IPS-NIHi11 (cell line): Measurements from ENCODE around the gene AUTS2.
"Not testable (repeated sequence)": the region's sequence is repeated elsewhere in the genome, so short reads cannot be mapped to it uniquely, and the experiment has no call there.

ENCODE experiments used
- DNase-seq: peaks from one replicate; pipeline ENCODE4 v3.0.0; 2012; ENCODE audit warnings: mixed read lengths, low spot score

AUTS2 gene

DNA sequence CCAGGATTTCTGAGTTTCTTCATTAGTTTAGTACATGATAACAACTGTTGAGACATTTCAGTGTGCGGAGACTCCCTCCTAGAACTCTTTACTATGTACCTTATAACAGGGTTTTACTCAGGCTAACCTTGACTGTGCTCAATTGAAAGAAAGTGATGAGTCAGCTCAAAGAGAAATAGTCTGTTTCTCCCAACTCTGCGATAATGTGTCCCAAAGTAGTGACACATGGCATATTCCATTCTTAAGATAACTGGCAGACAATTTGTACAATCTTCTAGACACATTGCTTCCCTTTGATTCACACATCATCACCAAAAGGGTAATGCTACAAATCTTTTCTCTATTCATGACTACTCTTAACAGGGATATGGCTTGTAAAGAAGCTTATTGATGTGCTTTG, 645.2 kb downstream of the AUTS2 start:
- no peak for DNase-seq

DNA sequence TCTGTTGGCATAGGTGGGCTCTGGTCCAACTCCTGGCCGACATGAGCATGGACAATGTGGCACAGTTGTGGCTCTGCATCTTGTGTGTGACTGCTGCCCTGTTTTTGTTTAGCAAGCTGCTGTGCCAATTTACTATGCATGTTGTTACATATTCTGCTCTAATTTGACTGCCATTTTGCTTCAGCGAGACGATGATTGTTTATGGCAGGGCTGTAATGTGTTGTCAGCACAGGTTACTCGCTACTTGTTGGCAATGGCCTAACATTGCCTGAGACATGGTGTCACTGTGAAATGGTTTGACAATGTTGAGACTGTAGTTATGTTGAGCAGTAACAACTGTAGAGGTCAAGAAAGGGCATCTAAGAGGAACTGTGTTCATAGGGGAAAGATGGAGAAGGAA, 659.6 kb downstream of the AUTS2 start:
- no peak for DNase-seq

DNA sequence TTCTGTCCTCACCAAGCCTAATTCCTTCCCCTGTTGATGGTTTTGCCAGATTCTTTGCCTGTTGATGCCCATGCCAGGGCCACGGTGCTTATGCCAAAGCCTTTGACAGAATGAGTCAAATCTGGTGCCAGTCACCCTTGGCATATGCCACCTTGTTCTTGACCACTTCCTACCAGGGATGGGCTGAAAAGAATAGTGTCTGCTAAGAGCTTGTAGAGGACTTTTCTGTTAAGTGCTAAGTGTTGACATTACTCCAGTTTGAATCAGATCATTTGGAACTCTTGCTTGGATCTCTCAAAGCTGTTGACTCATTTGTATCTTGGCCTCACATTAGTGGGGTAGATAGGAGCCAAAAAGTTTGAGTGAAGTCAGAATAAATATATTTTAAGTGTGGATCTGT, 661.2 kb downstream of the AUTS2 start:
- DNase-seq: no peak

DNA sequence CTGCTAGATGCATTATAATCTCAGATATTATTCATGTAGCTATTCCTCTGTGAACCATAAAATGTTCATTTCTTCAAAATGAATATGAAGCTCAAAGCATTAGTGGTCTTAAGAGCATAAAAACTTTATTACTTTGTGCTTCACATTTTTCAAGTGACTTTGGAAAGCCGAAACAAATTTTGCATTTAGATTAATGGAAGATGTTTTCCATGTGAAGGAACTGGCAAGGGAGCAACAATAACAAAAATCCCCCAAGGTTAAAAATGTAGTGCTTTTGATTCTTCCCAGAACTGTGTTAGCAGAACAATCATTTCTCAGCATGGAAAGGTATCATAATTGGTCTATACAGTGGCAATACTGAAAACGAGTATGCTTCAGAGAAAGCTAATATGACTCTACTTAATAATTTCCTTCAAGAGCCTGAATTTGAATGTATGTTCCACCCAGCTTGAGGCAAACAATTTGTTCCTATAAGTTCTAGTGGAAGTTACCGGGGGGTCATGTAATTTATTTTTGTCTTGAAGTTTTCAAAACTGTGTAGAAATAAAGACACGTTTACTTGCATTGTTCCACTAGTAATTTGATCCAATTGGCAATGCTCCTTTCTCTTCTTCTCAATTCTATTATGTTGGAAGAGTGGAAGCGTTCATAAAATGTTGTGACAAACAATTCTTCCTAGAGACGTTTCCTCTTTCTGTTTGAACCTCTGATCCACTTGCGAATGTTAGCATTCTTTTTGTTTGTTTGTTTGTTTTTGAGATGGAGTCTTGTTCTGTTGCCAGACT, 665.4 kb downstream of the AUTS2 start:
- no peak for DNase-seq

DNA sequence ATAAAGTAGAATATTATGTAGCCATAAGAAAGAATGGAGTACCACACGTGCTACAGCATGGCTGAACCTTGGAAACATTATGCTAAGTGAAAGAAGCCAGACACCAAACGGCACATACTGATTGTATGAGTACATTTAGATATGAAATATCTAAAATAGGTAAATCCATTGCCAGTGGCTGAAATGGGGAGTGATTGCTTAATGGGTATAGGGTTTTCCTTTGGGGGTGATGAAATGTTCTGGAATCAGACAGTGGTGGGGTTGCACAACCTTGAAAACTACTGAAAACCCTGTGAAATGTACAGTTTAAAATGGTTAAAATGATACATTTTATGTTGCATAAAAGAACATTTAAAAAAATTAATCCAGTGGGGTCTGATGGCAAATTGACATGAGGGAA, 667.9 kb downstream of the AUTS2 start:
- no peak for DNase-seq

DNA sequence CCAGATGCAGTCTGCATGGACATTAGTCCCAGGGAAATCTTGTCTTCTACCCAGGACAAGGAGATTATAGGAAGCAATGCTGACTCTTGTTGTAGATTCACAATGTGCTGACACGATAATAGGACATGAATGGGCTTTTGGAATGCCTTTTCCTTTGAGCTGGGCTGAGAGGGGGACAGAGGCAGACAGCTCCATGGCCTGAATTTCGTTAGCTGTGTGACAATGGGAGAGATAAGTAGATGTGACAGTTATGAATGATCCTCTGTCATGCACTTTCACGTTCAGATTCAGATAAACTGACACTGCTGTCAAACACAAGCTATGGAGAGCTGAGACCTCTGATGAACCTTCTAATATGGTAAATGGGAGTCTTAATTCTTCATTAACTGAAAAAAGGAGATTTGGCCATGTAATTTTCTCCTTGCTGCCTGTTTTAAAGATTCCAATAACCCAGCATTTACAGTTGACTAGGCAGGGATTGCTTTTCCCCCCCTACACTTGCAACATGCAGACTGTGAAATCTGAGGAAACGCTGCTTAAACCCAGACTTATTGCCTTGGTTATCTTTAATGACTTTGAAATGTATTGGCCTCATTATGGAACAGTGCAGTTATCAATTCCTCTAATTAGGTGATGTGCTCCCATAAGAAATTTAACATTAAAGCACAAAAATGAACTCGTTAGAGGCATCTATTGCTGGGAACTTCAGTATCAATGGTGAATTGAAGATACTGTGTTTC, 669.3 kb downstream of the AUTS2 start:
- no peak for DNase-seq

DNA sequence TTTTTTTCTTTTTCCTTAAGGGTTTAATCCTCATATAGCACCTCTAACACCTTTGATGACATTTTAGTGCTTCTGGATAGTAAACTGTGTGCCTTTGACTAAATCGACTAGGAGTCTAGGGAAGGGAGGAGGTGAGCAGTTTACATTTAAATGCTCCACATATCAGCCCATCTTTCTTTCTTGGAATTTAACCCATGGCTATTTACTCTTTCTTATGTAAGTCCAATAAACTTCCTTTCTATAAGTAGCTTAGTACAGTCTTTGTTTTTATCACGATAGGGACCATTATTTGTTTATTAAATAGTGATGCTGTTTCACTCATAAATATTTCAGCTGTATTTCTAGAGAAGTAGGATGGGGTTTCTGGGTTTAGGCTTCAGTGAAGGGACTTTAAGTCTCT, 669.9 kb downstream of the AUTS2 start:
- DNase-seq: no peak

DNA sequence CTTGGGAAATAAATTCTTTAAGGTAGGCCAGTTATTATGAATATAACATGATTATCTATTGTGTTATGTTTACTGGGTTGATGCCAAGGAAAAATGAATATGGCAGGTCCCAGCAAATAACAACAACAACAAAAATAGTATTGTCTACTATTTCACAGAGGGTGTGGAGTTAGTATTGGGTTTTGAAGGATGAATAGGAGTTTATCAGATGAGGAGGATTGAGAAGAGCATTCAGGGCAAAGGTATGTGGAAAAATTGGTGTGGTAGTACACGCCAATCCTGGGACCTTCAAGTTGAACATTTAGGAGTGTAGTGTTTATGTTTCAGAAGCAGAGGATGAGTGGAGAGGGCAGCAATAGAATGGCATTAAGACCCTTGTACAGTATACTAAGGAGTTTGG, 671.9 kb downstream of the AUTS2 start:
- DNase-seq: no peak

DNA sequence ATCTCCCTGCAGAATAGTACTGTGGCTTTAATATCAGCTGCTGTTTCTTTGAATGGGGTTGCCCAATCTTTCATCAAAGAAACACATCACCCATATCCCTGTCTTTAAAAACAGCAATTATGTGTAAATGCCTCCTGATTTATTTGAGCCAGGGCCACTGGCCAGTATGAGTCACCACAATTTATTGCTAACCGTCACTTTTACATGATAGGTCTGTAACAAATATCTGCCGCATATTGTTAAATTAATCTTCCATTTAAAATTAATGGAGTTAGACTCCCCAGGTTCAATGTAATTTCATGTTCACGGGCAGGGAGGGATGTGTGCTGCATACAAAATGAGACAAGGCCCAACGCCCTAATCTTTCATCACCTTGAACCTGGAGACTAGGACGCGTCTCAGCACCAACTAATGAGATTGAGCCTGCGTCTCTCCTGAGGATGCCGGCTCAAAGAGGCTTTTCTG, 673.4 kb downstream of the AUTS2 start:
- no peak for DNase-seq

DNA sequence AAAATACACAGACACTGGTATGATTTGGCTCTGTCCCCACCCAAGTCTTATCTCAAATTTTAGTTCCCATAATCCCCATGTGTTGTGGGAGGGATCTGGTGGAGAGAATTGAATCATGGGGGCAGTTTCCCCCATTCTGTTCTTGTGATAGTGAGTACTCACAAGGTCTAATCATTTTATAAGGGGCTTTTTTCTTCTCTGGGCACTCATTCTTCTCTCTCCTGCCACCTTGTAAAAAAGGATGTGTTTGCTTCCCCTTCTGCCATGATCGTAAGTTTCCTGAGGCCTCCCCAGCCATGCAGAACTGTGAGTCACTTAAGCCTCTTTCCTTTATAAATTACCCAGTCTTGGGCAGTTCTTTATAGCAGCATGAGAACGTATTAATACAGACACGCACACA, 677.3 kb downstream of the AUTS2 start:
- DNase-seq: not testable (repeated sequence)

DNA sequence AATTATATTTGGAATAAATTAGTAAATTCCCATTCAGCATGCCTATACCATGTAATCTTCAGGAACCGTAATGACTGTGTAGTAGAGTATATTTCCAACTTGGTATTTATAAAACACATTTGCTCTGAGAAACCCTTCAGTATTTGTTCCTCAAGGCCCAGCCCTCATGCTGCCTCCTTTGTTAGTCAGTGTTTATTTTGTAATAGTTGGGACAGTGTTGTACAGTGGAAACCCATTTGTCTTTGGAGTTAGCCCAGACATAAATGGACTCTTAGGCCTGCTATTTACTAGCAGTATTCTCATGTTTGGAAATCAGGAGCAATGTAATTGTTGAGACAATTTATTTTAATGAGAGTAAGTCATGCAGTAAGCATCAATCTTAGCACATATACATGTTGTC, 686.9 kb downstream of the AUTS2 start:
- DNase-seq: no peak

DNA sequence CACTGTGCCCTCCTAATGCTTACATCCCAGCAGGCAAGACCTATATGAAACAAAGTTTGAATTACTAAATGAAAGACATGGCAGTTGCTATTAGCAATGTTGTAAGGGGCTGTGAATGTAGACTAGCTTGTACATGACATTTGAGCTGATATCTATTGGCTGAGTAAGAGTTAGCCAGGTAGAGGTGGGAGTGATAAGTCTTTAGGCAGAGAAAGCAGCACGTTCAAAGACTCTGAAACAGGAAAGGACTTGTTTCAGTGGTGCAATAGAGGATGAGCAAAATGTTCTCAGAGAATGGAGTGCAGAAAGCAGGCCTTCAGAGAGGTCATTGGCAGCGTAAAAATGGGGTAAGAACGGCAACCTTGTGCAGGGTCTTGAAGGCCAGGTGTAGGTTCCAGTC, 687.6 kb downstream of the AUTS2 start:
- no peak for DNase-seq

DNA sequence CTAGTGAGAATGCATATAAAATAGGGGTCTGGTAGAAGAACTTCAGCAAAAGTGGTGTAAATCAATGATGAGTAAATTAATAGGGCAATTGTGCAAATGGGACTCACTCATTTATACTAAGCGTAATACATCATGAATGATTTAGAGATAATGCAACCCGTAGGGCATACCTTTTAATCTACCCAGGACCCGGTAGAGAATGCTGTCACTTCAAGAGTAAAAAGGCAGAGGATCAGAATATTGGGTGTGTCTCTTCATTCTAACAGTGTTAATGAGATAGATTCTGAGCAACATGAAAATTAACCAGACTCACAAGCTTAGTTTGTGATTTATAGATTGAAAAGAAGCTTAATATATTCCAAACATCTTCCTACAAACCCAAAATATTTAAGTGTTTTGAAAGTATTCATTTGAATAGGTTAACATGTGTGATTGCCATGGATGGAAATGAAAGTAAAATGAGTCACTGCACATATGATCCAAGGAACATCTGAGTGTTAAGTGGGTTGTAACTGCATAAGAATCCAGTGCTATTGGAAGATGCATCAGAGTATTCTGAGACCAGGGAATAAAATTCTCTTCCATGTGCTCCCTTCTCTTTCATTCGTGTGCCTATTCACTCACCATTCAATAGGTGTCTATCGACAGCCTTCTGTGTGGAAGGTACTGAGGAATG, 690.6 kb downstream of the AUTS2 start:
- DNase-seq: no peak

DNA sequence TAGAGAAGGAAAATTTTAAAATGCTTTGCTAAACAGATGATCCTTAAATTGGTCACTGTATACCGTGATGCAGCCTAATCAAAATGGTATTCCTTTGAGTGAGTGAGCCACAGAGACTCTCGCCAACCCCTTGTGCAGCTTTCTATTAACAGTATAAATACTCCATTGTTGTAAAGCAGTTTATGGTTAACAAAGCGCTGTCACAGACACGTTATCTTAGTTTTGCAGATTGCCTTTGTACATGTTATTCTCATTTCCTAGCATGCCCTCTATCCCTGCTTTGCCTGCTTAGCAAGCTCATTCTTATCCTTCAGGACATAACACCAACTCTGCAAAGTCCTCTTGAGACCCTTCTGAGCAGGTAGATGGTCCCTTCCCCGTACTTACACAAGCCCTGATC, 694.4 kb downstream of the AUTS2 start:
- DNase-seq: no peak

DNA sequence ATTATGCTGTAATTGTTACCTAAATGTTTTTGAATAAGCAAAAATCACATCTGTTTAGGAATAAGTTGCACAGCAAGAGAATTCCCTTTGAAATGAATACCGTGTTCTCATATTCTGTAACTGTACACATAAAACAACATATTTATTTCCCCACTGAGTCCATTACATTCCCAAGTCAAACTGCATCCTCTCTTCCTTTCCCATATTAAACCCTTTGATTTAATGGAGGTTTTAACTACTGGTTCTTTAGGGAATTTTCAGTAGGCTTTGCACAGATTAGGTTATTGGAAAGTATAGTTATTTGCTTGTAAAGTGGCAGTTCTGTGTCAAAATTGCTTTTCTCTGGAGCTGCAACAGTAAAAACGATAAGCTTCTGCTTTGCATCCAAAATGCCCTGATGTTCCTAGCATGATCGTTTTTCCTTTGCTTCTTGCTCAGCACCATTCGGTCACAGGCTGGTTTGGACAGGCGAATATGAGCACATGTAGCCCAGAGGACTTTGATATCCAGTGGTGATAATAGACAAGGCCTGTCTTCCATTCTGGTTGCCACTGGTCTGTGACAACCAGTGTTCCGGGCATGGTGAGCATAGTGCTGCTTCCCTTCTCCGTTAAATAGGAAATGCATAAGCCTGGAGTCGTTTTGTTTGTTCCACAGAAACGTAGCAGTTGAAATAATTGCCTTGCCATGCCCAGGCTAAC, 696.1 kb downstream of the AUTS2 start:
- no peak for DNase-seq

DNA sequence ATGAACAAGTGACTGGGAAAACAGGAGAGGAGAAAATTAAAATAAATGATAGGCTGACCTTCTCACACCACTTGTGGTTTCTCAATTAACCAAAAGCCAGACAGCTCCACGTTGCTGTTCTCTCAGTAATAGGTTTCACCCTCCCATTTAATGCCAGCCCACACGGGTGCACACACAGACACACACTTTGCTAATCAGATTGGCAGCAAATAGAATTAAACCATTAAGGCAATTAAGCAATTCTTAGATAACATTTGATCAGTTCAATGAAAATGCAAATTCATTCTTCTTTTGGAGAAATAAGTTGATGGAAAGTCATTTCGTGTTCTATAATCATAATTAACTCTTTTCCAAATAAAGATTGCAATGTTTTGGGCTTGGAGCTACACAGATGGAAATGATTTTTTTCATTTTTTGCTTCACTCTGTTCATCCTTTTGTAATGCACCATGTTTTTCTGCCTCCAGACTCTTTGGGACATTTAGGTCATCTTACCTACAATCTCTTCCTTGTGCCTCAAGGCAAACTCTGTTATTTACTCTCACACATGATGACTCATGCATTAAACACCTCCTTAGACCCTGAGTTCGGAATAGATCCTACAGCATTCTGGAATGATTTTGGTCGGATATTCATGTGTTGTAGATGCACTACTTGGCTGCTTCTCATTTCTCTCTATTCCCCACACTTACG, 700.7 kb downstream of the AUTS2 start:
- DNase-seq: no peak

DNA sequence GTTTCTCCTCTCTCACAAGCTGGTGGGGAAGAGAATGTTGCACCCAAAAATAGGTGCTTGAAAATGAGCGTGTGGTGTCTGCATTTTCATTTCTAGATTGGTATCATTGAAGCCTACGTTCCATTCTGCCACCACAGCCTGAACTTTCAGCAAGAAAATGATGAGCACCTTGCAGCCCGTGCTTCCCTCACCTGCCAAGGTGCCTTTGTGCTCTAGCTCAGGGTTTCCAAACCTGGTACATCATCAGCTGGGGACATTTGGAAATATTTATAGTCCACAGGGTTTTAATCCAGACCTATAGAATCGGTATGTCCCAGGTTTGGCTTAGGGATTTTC, 701.2 kb downstream of the AUTS2 start:
- no peak for DNase-seq

DNA sequence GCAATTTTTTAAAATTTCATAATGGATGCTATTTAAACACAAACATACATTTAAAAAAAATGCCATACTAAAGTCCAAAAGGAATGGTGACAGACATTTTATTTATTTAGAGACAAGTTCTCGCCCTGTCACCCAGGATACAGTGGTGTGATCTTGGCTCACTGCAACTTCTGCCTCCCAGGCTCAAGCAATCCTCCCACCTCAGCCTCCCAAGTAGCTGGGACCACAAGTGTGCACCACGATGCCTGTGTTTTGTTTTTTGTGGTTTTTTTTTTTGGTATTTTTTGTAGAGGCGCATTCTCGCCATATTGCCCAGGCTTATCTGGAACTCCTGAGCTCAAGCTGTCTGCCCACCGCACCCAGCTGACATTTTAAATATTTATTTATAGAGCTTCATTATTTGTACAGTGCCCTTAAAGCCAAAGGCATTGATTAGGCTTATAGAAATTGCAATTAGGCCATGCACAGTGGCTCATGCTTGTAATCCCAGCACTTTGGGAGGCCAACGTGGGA, 703.5 kb downstream of the AUTS2 start:
- no peak for DNase-seq

DNA sequence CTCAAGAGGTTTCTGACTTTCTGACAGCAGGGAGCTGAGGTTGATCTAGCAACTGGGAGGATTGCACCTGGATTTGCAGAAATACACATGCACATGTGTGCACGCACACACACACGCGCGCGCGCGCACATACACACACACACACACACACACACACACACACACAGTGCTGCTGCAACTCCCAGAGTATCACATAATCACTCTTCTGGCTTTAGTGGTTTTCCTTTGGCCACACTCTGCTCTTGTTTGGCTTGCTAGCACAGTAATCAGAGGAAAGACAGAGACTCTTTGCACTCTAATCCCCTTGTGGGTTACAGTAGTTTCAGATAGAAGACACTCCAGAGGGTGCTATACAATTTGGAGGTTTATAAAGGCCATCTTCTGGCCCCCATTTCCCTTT, 705.0 kb downstream of the AUTS2 start:
- DNase-seq: no peak

DNA sequence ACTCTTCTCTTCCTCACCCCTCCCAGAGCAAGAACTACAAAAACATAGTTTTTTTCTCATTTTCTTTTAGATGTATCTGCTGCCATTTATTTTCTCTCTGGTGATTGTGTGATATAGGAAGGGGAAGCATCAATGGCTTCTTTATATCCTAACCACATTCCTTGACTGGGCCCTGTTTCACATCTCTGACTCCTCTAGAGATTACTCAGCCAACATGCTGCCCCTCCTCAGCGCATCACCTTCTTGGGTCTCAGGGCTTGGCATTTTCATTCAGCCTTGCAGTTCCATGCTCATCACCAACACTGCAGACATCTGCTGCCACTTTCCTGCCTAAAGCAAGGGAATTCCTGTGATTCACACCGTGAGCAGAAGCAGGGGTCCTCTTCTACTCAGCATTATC, 705.5 kb downstream of the AUTS2 start:
- no peak for DNase-seq

DNA sequence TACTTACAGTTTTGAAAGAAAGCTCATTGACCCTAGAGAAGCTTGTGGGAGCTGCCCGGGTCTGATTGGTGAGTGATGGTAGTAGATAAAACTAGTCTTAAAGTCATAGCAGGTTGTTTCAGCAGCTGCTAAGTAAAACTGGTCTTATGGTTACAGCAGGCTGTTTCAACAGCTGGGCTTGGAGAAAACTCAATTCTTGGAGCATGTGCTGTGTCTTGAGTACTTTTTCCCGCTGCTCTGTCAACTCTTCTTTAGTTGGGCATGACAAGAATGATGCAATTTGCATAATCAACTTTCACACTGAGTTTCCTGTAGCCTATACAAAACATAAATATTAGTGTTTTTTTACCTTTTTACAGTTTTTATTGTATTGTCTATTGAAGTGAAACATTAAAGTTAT, 707.9 kb downstream of the AUTS2 start:
- DNase-seq: no peak
